Measurements from ENCODE around the gene PAK1. TPM values are rescaled to one million over a fixed set of nuclear protein-coding genes. Genes with fewer than 3 reads are reported as not detected.

The PAK1 gene
- total RNA-seq, 1 donor from 2014 or later: 39.8 TPM

- TF ChIP-seq CTCF (IDR thresholded peaks at IDR 0.05): no peak
- no peaks in the 10 kb centered on the region for H3K27me3 ChIP-seq
- intact Hi-C loops (cut with DNase I): no loop called here
- H3K36me3 ChIP-seq: no peaks in the 10 kb centered on the region
- H3K4me3 ChIP-seq: no peak overlapping the region
- DNase-seq (ENCODE audit: low spot score in 2 of 2): no peak
- no peak overlapping the region for H3K27ac ChIP-seq
- no peaks in the 10 kb centered on the region for H3K4me1 ChIP-seq
- H3K9me3 ChIP-seq: no peaks in the 10 kb centered on the region
These were observed 43.3 kb upstream of the PAK1 start for GRCh38 chr11:77517226-77517625.

DNA sequence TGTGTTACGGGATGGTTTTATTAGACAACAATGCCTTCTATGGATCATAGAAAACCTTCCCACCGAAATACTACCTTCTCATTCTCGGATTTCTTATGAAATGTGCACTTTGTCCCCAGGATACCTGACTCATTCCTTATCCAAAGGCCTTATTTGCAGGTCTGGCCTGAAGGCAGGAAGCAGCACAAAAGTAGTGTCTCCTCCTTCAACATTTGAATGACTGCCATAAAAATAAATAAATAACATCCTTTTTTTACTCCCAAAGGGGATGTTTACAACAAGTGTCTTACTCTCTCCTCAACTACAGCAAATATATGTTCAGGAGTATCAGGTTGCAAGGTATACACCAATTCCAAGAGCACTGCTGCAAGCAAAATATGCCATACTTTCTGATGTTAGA is 41.6 kb upstream of the PAK1 start:
- no peak for DNase-seq (ENCODE audit: low spot score in 2 of 2)
- Histone ChIP-seq H3K36me3 (no peaks in the 10 kb centered on the region), H3K27ac (no peak overlapping the region), H3K4me3 (no peak overlapping the region), H3K4me1 (no peaks in the 10 kb centered on the region), H3K9me3 (no peaks in the 10 kb centered on the region), H3K27me3 (no peaks in the 10 kb centered on the region)
- intact Hi-C loops (cut with DNase I): no loop called here
- TF ChIP-seq CTCF (IDR thresholded peaks at IDR 0.05): no peak

DNA sequence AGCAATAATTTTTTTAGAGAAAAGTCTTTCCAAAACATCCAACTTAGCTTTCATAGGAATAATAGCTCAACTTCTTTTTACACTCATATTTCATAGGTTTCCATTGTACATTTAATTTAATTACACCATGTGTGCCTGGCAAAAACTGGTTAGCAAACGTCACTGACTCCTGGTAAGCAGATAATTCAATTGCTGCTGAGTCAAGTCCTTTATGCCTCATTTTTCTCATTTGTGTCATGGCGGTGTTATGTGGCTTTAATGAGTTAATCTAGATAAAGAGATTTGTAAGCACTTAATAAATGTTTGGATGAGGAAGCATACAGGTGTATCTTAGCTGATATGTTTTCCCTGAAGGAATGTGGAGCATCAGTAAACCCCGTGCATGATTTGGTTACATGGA is 41.2 kb upstream of the PAK1 start:
- Histone ChIP-seq H3K9me3 (no peaks in the 10 kb centered on the region), H3K4me1 (no peaks in the 10 kb centered on the region), H3K36me3 (no peaks in the 10 kb centered on the region), H3K4me3 (no peak overlapping the region), H3K27ac (no peak overlapping the region), H3K27me3 (no peaks in the 10 kb centered on the region)
- intact Hi-C loops (cut with DNase I): no loop called here
- TF ChIP-seq CTCF (IDR thresholded peaks at IDR 0.05): no peak
- no peak for DNase-seq (ENCODE audit: low spot score in 2 of 2)

DNA sequence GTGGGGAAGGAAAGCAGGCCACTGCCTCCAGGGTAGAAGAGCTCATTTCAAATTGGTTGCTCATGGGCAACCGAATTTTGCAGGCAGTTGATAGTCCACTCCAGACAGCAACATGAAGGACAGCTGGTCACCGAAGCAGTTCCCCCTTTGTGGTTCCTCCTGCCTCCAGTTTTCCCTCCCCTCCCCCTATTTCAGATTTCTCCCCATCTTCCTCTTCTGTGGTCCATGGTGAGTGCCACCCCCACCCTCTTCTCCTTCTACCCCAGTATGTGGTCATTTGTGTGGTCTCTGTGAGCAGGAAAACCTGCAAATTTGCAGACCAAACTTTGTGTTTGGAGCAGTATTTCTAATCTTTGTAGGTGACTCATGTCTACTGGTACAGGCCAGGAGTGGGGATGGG is 38.2 kb upstream of the PAK1 start:
- no peak overlapping the region for H3K27ac ChIP-seq
- H3K9me3 ChIP-seq: no peaks in the 10 kb centered on the region
- no peaks in the 10 kb centered on the region for H3K27me3 ChIP-seq
- no peak for DNase-seq (ENCODE audit: low spot score in 2 of 2)
- no peaks in the 10 kb centered on the region for H3K36me3 ChIP-seq
- no peaks in the 10 kb centered on the region for H3K4me1 ChIP-seq
- intact Hi-C loops (cut with DNase I): no loop called here
- no peak overlapping the region for H3K4me3 ChIP-seq
- TF ChIP-seq CTCF (IDR thresholded peaks at IDR 0.05): no peak

DNA sequence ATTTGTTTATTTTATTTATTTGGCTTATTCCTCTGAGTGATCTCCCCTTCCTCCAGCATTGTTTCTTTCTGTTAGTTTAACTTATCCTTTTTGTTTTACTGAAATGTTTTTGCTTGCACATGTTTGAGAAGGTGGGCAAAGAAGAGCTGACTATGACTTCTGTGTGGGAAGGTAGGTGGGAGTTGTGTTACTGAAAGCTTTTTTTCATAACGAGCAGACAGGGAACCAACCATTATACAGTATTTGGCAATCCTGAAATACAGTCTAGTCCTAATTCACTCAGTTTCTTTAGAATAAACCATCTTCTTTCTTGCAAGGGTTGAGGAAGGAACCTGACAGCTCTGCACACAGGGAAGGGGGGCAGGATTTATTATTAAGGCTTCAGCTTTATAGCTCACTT is 37.0 kb upstream of the PAK1 start:
- no peaks in the 10 kb centered on the region for H3K36me3 ChIP-seq
- no peak for DNase-seq (ENCODE audit: low spot score in 2 of 2)
- no peak overlapping the region for H3K27ac ChIP-seq
- no peaks in the 10 kb centered on the region for H3K4me1 ChIP-seq
- no peaks in the 10 kb centered on the region for H3K27me3 ChIP-seq
- intact Hi-C loops (cut with DNase I): no loop called here
- TF ChIP-seq CTCF (IDR thresholded peaks at IDR 0.05): no peak
- no peak overlapping the region for H3K4me3 ChIP-seq
- H3K9me3 ChIP-seq: no peaks in the 10 kb centered on the region

DNA sequence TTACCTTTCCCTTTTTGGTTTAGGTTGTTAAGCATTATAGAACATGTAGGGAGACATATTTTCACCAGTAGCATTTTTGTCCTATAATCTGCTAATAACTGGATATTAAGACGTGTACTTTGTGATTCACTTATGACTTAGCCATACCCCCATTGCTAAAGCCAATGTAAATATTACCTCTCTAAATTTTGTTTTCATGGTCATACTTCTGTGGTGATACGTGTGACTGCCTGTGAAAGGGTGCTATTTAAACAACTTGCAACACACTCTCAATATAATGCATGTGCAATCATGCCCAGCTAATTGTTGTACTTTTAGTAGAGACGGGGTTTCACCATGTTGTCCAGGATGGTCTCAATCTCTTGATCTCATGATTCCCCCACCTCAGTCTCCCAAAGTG is 36.2 kb upstream of the PAK1 start:
- Histone ChIP-seq H3K4me1 (no peaks in the 10 kb centered on the region), H3K27ac (no peak overlapping the region), H3K36me3 (no peaks in the 10 kb centered on the region), H3K4me3 (no peak overlapping the region), H3K9me3 (no peaks in the 10 kb centered on the region), H3K27me3 (no peaks in the 10 kb centered on the region)
- intact Hi-C loops (cut with DNase I): no loop called here
- DNase-seq (ENCODE audit: low spot score in 2 of 2): no peak
- TF ChIP-seq CTCF (IDR thresholded peaks at IDR 0.05): no peak
